GM12891 (cell line): ENCODE results near the gene TMC4.

Experiments used
- POLR2A ChIP-seq: IDR thresholded peaks from 2 replicates; pipeline ENCODE4 v1.6.1; 2011; ENCODE audit warnings: low read depth, low read length, control low read depth
- POLR2AphosphoS5 ChIP-seq: IDR thresholded peaks from 2 replicates; pipeline ENCODE4 v1.6.1; 2011; ENCODE audit warnings: low read depth, low read length, control low read depth
- POU2F2 ChIP-seq: IDR thresholded peaks from 2 replicates; pipeline ENCODE4 v1.6.1; 2011; ENCODE audit warnings: low read depth, mild to moderate bottlenecking, control low read depth, low read length, moderate library complexity
- TAF1 ChIP-seq: IDR thresholded peaks from 2 replicates; pipeline ENCODE4 v1.6.1; 2011; ENCODE audit warnings: low read depth, low read length, control low read depth

GRCh38 chr19:54218960-54219661, 46.2 kb upstream of the TMC4 start:
- no peak for TF ChIP-seq POLR2A
- no peak for TF ChIP-seq POLR2AphosphoS5
- no peak for TF ChIP-seq TAF1
- no peak for TF ChIP-seq POU2F2
